ENCODE measurements around the gene CCDC88C.

DNA sequence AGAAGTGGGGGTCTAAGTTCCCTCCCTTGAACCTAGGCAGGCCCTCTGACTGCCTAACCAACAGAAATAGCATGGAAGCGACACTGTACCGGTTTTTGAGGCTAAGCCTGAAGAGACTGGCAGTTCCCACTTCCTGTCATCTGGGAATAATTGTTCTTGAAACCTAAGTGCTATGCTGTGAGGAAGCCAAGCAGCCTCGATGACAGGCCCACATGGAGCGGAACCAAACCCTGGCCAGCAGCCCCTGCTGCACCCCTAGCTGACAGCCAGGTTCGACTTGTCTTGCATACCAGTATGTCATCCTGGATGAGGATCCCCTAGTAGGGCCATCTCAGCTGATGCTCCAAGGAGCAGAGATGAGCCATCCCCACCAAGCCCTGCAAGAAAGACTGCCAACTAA lies 166.7 kb downstream of the CCDC88C start:
- TF ChIP-seq, protein P1, sequence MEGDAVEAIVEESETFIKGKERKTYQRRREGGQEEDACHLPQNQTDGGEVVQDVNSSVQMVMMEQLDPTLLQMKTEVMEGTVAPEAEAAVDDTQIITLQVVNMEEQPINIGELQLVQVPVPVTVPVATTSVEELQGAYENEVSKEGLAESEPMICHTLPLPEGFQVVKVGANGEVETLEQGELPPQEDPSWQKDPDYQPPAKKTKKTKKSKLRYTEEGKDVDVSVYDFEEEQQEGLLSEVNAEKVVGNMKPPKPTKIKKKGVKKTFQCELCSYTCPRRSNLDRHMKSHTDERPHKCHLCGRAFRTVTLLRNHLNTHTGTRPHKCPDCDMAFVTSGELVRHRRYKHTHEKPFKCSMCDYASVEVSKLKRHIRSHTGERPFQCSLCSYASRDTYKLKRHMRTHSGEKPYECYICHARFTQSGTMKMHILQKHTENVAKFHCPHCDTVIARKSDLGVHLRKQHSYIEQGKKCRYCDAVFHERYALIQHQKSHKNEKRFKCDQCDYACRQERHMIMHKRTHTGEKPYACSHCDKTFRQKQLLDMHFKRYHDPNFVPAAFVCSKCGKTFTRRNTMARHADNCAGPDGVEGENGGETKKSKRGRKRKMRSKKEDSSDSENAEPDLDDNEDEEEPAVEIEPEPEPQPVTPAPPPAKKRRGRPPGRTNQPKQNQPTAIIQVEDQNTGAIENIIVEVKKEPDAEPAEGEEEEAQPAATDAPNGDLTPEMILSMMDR (IDR thresholded peaks at IDR 0.05): no peak
- TF ChIP-seq POLR2A (IDR thresholded peaks at IDR 0.05): no peak
